IMR-90 (cell line): ENCODE measurements around the gene MS4A6E. TPM values are rescaled to one million over a fixed set of nuclear protein-coding genes. Genes with fewer than 3 reads are reported as not detected.

Experiments used
- ATAC-seq: fragments of 200-7000 bp; cut with Tn5 transposase; 2 replicates; pipeline ENCODE4 v1.9.1; 2020; ENCODE audit warnings: low read depth, mild to moderate bottlenecking, moderate library complexity
- BruUV-seq: library from RNA; stranded (reverse); fragments of 400-500 nt; replicated peaks from 2 replicates; lab custom pipeline; 2021; lab: Mats Ljungman, UMichigan
- CTCF ChIA-PET: fragments of 300-600 bp; formaldehyde crosslinking; extraction: SDS; loops from one replicate; lab custom pipeline; 2021; ENCODE audit warnings: antibody characterized with exemption; lab: Yijun Ruan, JAX
- POLR2A ChIA-PET: fragments of 300-600 bp; sonication (Branson Sonifier 250); formaldehyde crosslinking; loops from one replicate; lab custom pipeline; 2022; ENCODE audit warnings: antibody characterized with exemption; ENCODE audit not compliant: unreplicated experiment; lab: Charles Lee
- DNase-seq: peaks from one replicate; pipeline ENCODE4 v3.0.0; 2013
- H2AFZ ChIP-seq: replicated peaks from 2 replicates; pipeline ENCODE3; 2013; ENCODE audit warnings: low read length, mild to moderate bottlenecking; ENCODE audit not compliant: poor library complexity
- H2AK5ac ChIP-seq: 2 replicates; pipeline ENCODE4 v1.6.1; 2013; ENCODE audit warnings: low read depth, low read length, inconsistent platforms
- H2AK9ac ChIP-seq: replicated peaks from 2 replicates; pipeline ENCODE3; 2013; ENCODE audit warnings: mild to moderate bottlenecking, low read depth, low read length, moderate library complexity; ENCODE audit not compliant: poor library complexity
- H2BK120ac ChIP-seq: 2 replicates; pipeline ENCODE4 v1.6.1; 2013; ENCODE audit warnings: low read depth, low read length, inconsistent platforms
- H2BK15ac ChIP-seq: 3 replicates; pipeline ENCODE4 v1.6.1; 2013; ENCODE audit warnings: low read depth, low read length, inconsistent platforms
- H2BK20ac ChIP-seq: 2 replicates; pipeline ENCODE4 v1.6.1; 2013; ENCODE audit warnings: low read depth, mild to moderate bottlenecking, inconsistent platforms, low read length, moderate library complexity
- H2BK5ac ChIP-seq: 2 replicates; pipeline ENCODE4 v1.6.1; 2013; ENCODE audit warnings: mild to moderate bottlenecking, low read depth, low read length, inconsistent platforms; ENCODE audit not compliant: poor library complexity, severe bottlenecking
- H3K14ac ChIP-seq: replicated peaks from 2 replicates; pipeline ENCODE4 v1.6.1; 2013; ENCODE audit warnings: low read depth, low read length, inconsistent platforms
- H3K18ac ChIP-seq: 2 replicates; pipeline ENCODE4 v1.6.1; 2013; ENCODE audit warnings: low read depth, low read length, control low read depth
- H3K23ac ChIP-seq: 2 replicates; pipeline ENCODE4 v1.6.1; 2013; ENCODE audit warnings: low read depth, low read length, inconsistent platforms
- H3K27ac ChIP-seq: 2 replicates; pipeline ENCODE4 v1.5.1; 2013; ENCODE audit warnings: mild to moderate bottlenecking, control low read depth, low read length; ENCODE audit not compliant: insufficient read depth
- H3K27me3 ChIP-seq: 2 replicates; pipeline ENCODE4 v1.6.1; 2013; ENCODE audit warnings: low read length; ENCODE audit not compliant: control insufficient read depth, insufficient read depth
- H3K36me3 ChIP-seq: 2 replicates; pipeline ENCODE4 v1.6.1; 2013; ENCODE audit warnings: low read length, mixed read lengths; ENCODE audit not compliant: control insufficient read depth, insufficient read depth
- H3K4ac ChIP-seq: 2 replicates; pipeline ENCODE4 v1.6.1; 2013; ENCODE audit warnings: low read depth, low read length, inconsistent platforms
- H3K4me1 ChIP-seq: 2 replicates; pipeline ENCODE4 v1.6.1; 2013; ENCODE audit warnings: low read length, mixed read lengths; ENCODE audit not compliant: control insufficient read depth, insufficient read depth
- H3K4me2 ChIP-seq: 2 replicates; pipeline ENCODE4 v1.6.1; 2013; ENCODE audit warnings: low read depth, mild to moderate bottlenecking, control low read depth, low read length, moderate library complexity
- H3K4me3 ChIP-seq: 2 replicates; pipeline ENCODE4 v1.5.1; 2013; ENCODE audit warnings: low read depth, mild to moderate bottlenecking, control low read depth, low read length, moderate library complexity; ENCODE audit not compliant: insufficient read depth
- H3K56ac ChIP-seq: 2 replicates; pipeline ENCODE4 v1.6.1; 2013; ENCODE audit warnings: low read length, inconsistent platforms; ENCODE audit not compliant: insufficient read depth; ENCODE audit errors: extremely low read depth
- H3K79me1 ChIP-seq, 2 experiments: 2 replicates each; pipeline ENCODE4 v1.6.1; 2013; ENCODE audit warnings: low read length in 2 of 2, inconsistent platforms in 1 of 2, low read depth in 1 of 2
- H3K9ac ChIP-seq: 2 replicates; pipeline ENCODE4 v1.6.1; 2013; ENCODE audit warnings: low read depth, low read length, control low read depth
- H3K9me1 ChIP-seq: 2 replicates; pipeline ENCODE4 v1.6.1; 2013; ENCODE audit warnings: low read length, inconsistent platforms; ENCODE audit not compliant: insufficient read depth
- H3K9me3 ChIP-seq: 2 replicates; pipeline ENCODE4 v1.6.1; 2013; ENCODE audit warnings: low read length; ENCODE audit not compliant: control insufficient read depth, insufficient read depth
- H4K20me1 ChIP-seq: 2 replicates; pipeline ENCODE4 v1.6.1; 2013; ENCODE audit warnings: low read length, inconsistent platforms; ENCODE audit not compliant: insufficient read depth
- H4K5ac ChIP-seq: 2 replicates; pipeline ENCODE4 v1.6.1; 2013; ENCODE audit warnings: mild to moderate bottlenecking, low read depth, low read length, control low read depth
- H4K8ac ChIP-seq, 2 experiments: 2 replicates each; pipeline ENCODE4 v1.6.1; 2013; ENCODE audit warnings: low read depth in 2 of 2, low read length in 2 of 2, control low read depth in 1 of 2, inconsistent platforms in 1 of 2
- H4K91ac ChIP-seq: 2 replicates; pipeline ENCODE4 v1.6.1; 2013; ENCODE audit warnings: low read depth, low read length, inconsistent platforms; ENCODE audit not compliant: insufficient read depth
- BHLHE40 ChIP-seq: fragments of 150-350 bp; IDR thresholded peaks from 2 replicates; pipeline ENCODE4 v1.6.1; 2016; ENCODE audit warnings: mild to moderate bottlenecking, low read depth, low read length
- MAFK ChIP-seq: IDR thresholded peaks from 2 replicates; pipeline ENCODE4 v1.6.1; 2012; ENCODE audit warnings: low read depth, low read length, improper control_type of control experiment
- MXI1 ChIP-seq: IDR thresholded peaks from 2 replicates; pipeline ENCODE4 v1.6.1; 2012; ENCODE audit warnings: low read depth, mild to moderate bottlenecking, low read length, moderate library complexity, borderline replicate concordance
- POLR2A ChIP-seq: IDR thresholded peaks from 2 replicates; pipeline ENCODE4 v1.6.1; 2012; ENCODE audit warnings: mild to moderate bottlenecking, low read depth, low read length
- WGBS, 2 experiments: methylation state at CpG; one replicate each; pipeline versions ENCODE4 v1.1.5 to v1.1.7; 2013; ENCODE audit warnings: missing lambda C conversion rate in 2 of 2; ENCODE audit not compliant: insufficient read length in 1 of 2; ENCODE audit errors: extremely low coverage in 2 of 2; 5-methylcytosine and 5-hydroxymethylcytosine counted together
- dilution Hi-C: fragments of 300-500 bp; cut with HindIII; formaldehyde crosslinking; loops from one replicate; pipeline ENCODE4 v1.14.3; 2018; ENCODE audit warnings: low sequenced_read_pairs; ENCODE audit not compliant: unreplicated experiment
- in situ Hi-C: fragments of 300-500 bp; cut with MboI; formaldehyde crosslinking; loops from 3 replicates; pipeline ENCODE4 v1.14.3; 2019; ENCODE audit warnings: low sequenced_read_pairs, inconsistent platforms, mixed read lengths
- intact Hi-C: fragments of 100-400 bp; cut with micrococcal nuclease; formaldehyde crosslinking; loops from 2 replicates; pipeline ENCODE4 v1.10.0; 2022
- polyA plus RNA-seq, 3 experiments: library from polyadenylated mRNA; depleted of rRNA; stranded (reverse); fragments of >200 nt; gene quantifications; 2 replicates each; pipeline ENCODE4 v1.2.3, GENCODE V29; 2012; ENCODE audit warnings: low replicate concordance in 1 of 3
- total RNA-seq: library from RNA; depleted of rRNA; stranded (reverse); fragments of >200 nt; gene quantifications from 2 replicates; pipeline ENCODE4 v1.2.3, GENCODE V29; 2012

MS4A6E gene
- total and polyA plus RNA-seq, 2 of the 4 experiments (the other 2 are of a cell fraction), result not detected

DNA sequence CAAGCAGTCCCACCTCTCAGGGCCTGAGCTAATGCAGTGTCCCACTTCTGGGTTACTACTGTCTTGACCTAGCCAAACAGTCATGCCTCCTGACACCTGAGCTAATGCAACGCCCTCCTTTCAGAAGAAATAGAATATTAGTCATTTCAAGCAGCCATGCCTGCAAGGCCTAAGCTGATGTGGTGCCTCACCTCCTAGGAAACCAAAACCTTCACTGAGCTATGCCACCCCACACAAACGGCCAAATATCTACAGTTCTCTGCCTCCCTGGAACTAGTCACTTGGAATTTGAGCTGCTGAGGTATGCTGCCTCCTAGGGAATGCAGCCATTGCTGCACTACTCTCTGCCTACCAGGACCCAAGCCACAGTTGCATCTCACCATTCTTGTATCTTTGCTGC is 8.3 kb upstream of the MS4A6E start:
- Histone ChIP-seq H2BK5ac (no peak overlapping the region), H4K8ac (no peak overlapping the region), H2BK20ac (no peak overlapping the region), H3K4me3 (no peak overlapping the region), H3K14ac (no peak overlapping the region), H3K9me3 (peaks cover 12% of the 10 kb centered on the region), H2AK5ac (no peak overlapping the region), H2AK9ac (no peak overlapping the region), H3K9me1 (no peaks in the 10 kb centered on the region), H4K91ac (no peak overlapping the region), H3K18ac (no peak overlapping the region), H3K27ac (no peak overlapping the region), H3K56ac (no peak overlapping the region), H3K4me1 (no peaks in the 10 kb centered on the region), H3K36me3 (no peaks in the 10 kb centered on the region), H3K27me3 (no peaks in the 10 kb centered on the region), H4K5ac (no peak overlapping the region), H2BK120ac (no peak overlapping the region), H3K79me1 (no peaks in the 10 kb centered on the region), H3K4ac (no peak overlapping the region), H4K20me1 (no peaks in the 10 kb centered on the region), H3K23ac (no peak overlapping the region), H2BK15ac (no peak overlapping the region), H3K9ac (no peak overlapping the region), H2AFZ (no peak overlapping the region), H3K4me2 (no peak overlapping the region)
- TF ChIP-seq BHLHE40 (no peak), MAFK (no peak), POLR2A (no peak), MXI1 (no peak)
- CTCF ChIA-PET, result no interaction called here
- in situ Hi-C loops, result no loop called here
- intact Hi-C loops, result no loop called here
- no TSS peak for BruUV-seq
- no peak for DNase-seq
- dilution Hi-C loops, result no loop called here
- ATAC-seq, result no peak
- WGBS, 2 experiments, result 40% methylated on average over 1 of the region's 2 CpGs; no CpG with 5 or more reads in 1 of the 2 experiments
- POLR2A ChIA-PET, result no interaction called here
